GM21619 (cell line): ENCODE results near the gene FBP1.

Experiments
- ATAC-seq: cut with Tn5 transposase; IDR thresholded peaks from one replicate; pipeline ENCODE4 v1.9.1; 2021; ENCODE audit not compliant: unreplicated experiment

Gene FBP1

DNA sequence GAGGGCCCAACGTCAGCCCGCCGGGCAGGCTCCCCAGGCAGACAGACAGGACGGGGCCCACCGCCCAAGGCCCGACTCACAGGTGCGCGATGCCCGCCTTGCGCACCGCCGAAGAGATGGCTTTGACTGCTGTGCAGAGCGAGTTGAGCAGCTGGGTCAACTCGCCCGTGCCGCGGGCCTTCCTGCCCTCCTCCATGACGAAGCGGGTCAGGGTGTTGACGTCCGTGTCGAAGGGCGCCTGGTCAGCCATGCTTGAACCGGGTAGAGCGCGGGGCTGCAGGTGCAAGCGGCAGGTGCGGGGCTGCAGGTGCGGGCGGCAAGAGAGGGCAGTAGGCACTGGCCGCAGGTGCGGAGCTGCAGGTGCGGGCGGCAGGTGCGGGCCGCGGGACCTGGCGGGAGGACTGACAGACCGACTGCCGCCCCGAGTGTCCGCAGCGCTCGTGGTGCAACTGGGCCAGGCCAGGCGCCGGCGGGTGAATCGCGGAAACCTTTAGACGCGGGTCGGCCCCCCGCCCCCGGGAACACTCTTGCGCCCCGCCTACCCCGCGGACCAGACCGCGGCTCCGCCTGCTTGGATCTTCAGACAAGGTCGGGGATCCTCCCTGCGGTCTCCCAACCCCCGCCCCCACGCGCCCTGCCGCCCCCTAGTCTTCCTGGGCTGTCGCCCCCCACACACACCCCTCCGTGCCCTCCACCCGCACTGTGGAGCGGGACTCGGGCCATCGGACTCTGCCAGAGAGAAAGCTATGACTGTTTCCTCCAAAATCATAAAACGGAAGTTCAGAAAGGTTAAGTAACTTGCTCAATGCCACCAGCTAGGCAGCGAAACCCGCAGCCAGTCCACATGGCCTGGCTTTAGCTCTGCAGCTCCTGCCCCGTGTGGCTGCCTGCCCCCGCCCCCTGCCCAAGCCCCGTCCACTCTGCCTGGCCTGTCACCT lies at the start of gene FBP1:
FBP1 (minus strand) TSS at position 458 of the 938 bp plus-strand sequence; CDS start at position 250, 208 bp downstream.
- ATAC-seq: peak; percentile 63

DNA sequence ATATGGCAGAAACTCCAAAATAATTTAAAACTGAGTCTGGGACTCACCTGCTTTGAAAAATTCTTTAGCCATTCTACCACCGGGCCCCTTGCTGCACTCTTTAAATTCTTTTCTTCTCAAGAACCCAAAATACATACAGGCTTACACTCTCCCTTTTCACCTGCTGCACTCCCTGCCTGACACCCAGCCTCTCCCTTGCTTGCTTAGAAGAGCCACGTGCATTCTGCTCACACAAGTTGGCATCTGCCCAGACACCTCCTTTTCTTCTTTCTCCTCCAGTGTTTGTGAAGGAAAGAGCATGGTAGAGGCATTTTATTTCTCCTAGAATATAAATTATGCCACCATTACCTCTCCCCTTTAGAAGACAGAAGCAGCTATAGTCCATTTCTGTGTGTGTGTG lies 48.1 kb upstream of the FBP1 start:
- ATAC-seq: no peak

DNA sequence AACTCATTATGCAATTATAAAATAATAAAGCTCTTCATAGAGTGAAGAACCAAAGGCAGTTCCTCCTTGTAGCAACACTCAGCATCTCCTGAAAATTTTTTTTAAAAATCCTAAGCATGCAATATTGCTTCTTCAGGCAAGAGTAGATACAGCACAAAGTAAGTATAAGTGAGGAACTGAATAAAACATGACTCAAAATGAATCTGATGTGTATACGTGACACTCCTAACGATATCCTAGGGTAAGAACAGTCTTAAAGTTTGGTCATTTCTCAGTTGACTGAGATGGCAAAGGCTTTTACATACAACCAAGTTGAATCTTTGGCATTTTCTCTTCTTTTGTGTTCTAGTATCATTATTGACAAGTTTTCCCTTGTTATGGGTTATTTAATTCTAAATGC lies 46.0 kb upstream of the FBP1 start:
- no peak for ATAC-seq

DNA sequence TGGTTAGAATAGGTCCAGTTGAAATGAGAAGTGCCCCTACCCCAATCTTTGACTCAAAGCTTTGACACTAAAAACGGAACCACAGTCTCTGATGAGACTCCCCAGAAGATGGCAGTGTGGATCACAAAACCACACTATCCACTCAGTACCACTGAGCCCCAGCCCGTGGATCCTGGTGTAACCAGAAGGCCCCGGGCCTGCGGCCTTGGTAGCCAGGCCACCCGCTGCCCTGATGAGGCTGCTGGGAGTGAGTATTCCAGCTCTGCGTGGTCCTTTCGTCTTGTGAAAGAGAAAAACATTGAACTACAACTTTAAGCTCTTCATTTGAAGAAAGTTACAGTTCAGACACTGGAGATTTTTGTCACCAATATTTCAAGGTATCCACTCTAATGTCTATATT lies 42.2 kb upstream of the FBP1 start:
- ATAC-seq: peak; percentile 61

DNA sequence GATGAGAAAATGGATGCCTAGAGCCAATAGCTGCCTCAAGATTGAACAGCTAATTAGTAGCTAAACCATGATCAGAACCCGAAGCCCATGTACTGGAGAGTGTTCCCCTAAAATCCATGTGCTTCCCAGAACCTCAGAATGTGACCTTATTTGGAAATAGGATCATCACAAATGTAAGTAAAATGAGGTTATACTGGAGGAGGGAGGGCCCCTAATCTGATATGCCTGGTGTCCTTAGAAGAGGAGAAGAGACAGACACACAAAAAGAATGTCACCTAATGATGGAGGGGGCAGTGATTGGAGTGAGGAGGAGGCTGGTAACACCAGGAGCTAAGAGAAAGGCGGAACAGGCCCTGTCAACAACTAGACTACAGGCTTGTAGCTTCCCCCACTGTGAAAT lies 41.3 kb upstream of the FBP1 start:
- no peak for ATAC-seq

DNA sequence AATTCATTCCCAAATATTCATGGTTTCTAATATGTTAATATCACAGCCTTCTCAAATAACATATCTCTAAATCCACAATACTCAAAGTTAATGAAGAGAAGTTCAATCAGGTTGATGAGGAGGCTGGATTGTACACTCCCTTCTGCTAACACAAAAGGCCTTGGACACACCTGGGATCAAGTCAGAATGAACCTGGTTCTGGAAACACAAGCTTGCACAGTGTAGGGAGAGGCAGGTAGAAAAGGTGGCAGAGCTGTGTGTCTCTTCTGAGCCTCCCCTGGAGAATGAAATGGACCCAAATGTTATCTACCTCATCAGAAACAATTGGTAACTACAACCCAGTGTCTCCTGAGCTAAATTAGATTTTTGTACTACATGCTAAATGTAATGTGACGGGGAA lies 40.7 kb upstream of the FBP1 start:
- no peak for ATAC-seq

- no peak for ATAC-seq
Observed at GRCh38 chr9:94679587-94679986, 40.3 kb upstream of the FBP1 start.

DNA sequence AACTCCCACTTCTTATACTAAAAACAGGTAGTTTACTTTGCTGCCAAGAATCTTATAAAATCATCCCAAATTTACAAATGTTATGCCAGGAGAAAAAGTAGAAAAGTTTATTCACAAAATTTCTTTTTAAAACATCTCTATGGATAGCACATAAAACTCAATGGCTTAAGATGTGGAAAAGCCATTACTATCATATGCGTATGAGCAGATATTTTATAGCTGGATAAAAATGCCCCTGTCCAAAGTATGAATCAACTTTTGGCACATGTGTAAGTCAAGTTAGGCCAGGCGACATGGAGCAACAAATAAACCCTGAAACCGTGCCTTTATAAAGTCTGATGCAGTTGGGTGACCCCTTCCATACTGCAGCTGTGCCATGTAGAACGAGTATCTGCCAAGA lies 38.6 kb upstream of the FBP1 start:
- ATAC-seq: no peak

- no peak for ATAC-seq
Observed at GRCh38 chr9:94676446-94677131, 37.3 kb upstream of the FBP1 start.

DNA sequence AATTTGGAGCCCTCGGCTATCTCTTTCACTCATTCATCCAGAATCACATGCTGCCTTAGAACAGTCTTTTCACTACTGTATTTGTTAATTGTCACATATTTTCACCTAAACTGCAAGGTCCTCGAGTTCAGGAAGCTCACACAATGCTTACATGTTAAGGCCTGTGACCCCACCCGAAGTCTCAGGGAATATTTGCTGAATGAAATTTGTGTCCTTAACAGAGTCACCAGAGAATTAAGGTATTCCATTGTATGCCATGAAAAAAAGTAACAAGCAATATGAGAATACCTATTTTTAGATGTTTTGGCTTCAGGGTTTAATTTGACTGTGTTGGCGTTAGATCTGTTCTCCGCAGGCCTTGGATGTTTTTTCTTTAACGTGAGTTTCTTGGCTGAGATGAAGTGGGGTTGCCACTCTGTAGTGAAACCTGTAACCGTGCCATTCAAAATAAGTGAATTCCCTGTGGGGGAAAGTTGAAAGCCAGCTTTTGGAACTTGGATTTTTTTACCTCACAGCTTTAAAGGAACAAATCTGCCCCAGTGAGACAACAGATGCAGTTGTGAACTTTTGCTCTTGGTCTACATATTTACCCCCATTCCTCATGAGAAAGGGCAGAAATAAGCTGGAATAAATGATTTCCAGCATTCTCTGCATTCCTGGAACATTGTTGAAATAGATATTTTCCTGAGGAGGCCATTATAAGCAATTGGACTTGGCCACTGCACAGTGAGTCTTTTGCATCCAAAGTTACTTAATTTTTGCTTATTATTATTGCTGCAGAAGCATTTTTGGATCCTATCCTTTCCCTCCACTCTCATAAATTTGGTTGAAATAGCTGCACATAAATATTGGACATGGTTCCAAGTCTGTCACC lies 35.9 kb upstream of the FBP1 start:
- ATAC-seq: no peak

DNA sequence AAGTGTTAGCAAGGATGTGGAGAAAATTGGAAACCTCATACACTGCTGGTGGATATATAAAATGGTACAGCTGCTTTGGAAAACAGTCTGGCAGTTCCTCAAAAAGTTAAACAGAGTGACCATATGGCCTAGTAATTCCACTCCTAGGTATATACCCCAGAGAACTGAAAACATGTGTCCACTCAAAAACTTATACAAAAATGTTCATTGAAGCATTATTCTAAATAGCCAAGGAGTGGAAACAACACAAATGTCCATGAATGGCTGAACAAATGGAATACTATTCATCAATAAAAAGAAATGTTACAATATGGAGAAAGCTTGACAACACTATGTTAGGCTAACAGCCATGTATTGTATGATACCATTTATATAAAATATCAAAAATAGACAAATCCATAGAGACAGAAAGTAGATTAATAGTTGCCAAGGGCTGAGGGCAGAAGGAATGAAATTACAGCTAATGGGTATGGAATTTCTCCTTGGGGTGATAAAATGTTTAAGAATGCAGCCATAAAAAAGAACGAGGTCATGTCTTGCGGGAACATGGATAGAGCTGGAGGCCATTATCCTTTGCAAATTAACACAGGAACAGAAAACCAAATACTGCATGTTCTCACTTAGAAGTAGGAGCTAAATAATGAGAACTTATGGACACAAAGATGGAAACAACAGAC lies 33.6 kb upstream of the FBP1 start:
- no peak for ATAC-seq

- ATAC-seq: peak; percentile 58
Observed at GRCh38 chr9:94668928-94669729, 29.8 kb upstream of the FBP1 start.

DNA sequence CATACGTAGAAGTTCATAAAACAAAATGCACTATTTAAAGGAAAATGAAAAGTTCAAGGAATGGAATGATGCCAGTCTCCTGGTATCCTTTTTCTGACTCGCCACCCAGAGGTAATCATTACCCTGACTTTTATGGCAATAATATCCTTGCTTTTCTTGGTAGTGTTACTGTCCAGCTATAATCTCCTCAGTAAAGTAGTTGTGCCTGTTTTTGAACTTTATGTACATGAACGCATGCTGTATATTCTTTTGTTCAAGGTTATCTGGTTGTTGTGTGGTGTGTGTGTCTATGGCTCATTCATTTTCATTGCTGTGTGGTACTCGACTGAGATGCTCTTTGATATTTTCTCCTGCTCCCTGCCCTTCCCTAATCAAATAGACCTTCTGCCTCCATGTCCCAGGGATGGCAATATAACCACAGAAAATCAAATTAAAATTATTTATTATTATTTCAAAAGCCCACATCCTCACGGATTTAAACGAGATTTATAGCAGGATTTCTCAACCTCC lies 29.2 kb upstream of the FBP1 start:
- ATAC-seq: no peak

- ATAC-seq: no peak
Observed at GRCh38 chr9:94666364-94667099, 27.2 kb upstream of the FBP1 start.

DNA sequence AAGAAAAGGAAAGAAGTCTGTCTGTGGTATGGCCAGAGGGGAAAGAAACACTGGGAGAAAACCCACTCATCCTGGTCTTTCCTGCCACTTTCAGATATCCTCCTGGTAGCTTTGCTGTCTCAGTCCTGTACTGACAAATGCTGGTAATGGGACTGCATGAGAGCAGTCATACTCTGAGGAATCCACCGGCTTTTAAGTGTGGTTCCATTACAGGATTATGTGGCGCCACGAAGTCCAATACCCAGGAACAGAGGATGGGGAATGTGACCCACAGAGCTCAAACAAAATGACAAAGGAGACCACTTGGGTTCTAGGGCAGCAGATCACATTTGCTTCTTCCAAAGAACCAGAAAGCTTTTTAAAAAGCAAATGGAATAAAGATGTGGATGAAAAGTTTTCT lies 26.3 kb upstream of the FBP1 start:
- no peak for ATAC-seq

DNA sequence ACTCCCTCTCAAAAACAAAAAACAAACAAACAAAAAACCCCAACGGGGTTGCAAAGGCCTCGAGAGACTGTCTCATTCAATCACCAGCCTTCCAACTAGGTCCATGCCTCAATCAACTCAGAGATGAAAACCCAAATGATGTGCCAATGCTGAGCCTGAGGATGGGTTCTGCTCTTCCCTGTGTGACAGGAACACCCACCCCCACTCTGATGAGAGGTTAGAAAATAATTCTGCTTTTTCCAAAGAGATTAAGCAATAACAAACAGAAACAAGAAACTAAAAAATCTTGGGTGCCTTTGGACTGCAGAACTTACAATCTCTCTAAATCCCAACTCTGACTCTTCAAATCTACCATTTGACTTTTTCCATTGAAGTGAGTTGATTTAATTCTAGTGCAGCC lies 25.5 kb upstream of the FBP1 start:
- ATAC-seq: no peak

DNA sequence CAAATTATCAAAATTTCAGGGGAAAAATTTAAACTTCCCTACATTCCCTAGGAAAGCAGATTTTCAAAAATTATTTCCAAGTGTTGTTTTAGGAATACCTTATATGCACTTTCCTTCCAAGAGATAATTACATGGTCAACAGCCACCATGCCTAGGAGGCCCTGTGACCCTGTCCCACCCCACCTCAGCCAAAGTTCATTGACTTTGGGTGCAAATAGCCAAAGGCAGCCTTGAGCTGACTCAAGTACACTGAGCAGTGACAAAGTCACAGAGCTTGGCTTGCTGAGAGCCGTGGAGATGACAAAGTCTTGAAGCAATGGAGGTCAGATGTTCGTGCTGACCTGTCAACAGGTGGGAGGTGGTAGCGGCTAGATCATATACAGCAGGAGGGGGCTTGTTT lies 24.3 kb upstream of the FBP1 start:
- no peak for ATAC-seq

GRCh38 chr9:94663140-94663539 lies 23.8 kb upstream of the FBP1 start:
- no peak for ATAC-seq
